Stimulated activated memory B cell treated with anti-CD40 and anti-IgM and Interleukin-4, amounts not matched to agents 10 μg/mL and 1 μg/mL and 100 μg/mL, for 72 hours (primary cell): ENCODE data around the gene CFAP126.
"Not testable (repeated sequence)": the region's sequence is repeated elsewhere in the genome, so short reads cannot be mapped to it uniquely, and the experiment has no call there.

Experiments
- ATAC-seq: fragments of 150-1000 bp; cut with Tn5 transposase; 2 replicates; pipeline ENCODE4 v1.10.0; 2021
- H3K27ac Mint-ChIP-seq: one replicate; pipeline ENCODE4 v1.8.0; 2022; ENCODE audit warnings: mild to moderate bottlenecking, mixed read lengths
- H3K27me3 Mint-ChIP-seq: one replicate; pipeline ENCODE4 v1.8.0; 2022; ENCODE audit warnings: mixed read lengths
- H3K36me3 Mint-ChIP-seq: one replicate; pipeline ENCODE4 v1.8.0; 2022; ENCODE audit warnings: mixed read lengths
- H3K4me1 Mint-ChIP-seq: one replicate; pipeline ENCODE4 v1.8.0; 2022; ENCODE audit warnings: mixed read lengths
- H3K4me3 Mint-ChIP-seq: one replicate; pipeline ENCODE4 v1.8.0; 2022; ENCODE audit warnings: mild to moderate bottlenecking, moderate library complexity, mixed read lengths
- H3K9me3 Mint-ChIP-seq: one replicate; pipeline ENCODE4 v1.8.0; 2022; ENCODE audit warnings: mixed read lengths

Gene CFAP126

DNA sequence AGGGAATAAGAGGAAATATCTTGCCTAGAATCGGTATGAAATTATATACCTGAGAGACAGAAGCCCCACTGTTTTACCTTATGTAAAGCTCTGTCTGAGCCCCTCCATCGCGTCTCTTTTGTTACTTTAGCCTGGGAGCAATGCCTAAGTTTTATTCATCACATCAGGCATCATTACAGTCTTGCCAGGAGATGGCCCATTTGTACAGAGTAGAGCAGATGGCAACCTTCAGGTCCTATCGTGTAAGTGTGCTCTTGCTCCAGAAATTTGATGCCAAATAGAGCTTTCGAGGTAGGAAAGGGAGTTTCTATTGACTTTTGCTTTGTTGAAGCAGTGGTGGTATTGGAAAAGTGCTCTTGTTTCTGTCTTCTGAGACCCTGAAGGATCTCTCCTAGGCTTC is 24.9 kb downstream of the CFAP126 start:
- Mint-ChIP-seq H3K27me3 (no peaks in the 10 kb centered on the region), H3K36me3 (peaks cover 62% of the 10 kb centered on the region), H3K27ac (no peak overlapping the region), H3K4me1 (peaks cover 6% of the 10 kb centered on the region), H3K9me3 (no peaks in the 10 kb centered on the region), H3K4me3 (no peak overlapping the region)
- no peak for ATAC-seq

DNA sequence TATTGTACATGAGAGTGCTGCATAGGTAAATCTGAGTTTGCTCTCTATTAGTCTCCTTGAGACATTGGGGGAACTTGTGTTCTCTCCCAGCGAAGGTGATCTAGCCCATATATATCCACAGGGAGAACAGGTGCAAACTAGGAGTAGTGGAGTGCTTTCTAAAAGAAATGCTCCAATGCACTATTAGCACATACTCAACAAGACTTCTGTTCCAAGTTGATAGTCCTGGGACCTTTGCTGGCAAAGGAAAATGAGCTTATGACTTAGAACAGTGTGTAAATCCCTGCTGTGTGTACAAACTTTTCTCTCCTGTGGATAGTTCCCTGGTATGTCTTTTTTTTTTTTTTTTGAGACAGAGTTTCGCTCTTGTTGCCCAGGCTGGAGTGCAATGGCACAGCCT is 25.5 kb downstream of the CFAP126 start:
- Mint-ChIP-seq H3K27me3 (no peaks in the 10 kb centered on the region), H3K27ac (no peak overlapping the region), H3K4me3 (no peak overlapping the region), H3K36me3 (peaks cover 66% of the 10 kb centered on the region), H3K4me1 (peaks cover 6% of the 10 kb centered on the region), H3K9me3 (no peaks in the 10 kb centered on the region)
- no peak for ATAC-seq

DNA sequence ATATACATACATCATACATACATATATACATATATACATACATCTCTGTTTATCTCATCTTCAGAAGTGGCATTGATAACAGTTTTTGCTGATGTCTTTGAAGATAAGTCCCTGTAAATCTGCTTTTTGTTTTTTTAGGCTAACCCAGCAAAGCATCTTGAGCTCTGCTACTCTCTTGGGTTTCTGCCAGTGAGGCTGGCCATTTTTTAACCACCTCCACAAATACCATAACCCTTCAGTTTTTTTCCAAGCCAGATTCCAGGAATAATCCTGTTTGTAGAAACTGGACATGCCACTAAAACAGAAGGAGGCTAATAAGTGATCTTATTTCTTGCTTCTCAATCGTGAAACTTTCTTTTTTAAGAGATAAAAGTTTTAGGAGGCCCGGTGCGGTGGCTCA is 31.9 kb downstream of the CFAP126 start:
- peaks cover 85% of the 10 kb centered on the region for H3K36me3 Mint-ChIP-seq
- H3K4me3 Mint-ChIP-seq = no peak overlapping the region
- no peaks in the 10 kb centered on the region for H3K27me3 Mint-ChIP-seq
- H3K4me1 Mint-ChIP-seq = no peaks in the 10 kb centered on the region
- H3K9me3 Mint-ChIP-seq = no peaks in the 10 kb centered on the region
- no peak overlapping the region for H3K27ac Mint-ChIP-seq
- no peak for ATAC-seq

DNA sequence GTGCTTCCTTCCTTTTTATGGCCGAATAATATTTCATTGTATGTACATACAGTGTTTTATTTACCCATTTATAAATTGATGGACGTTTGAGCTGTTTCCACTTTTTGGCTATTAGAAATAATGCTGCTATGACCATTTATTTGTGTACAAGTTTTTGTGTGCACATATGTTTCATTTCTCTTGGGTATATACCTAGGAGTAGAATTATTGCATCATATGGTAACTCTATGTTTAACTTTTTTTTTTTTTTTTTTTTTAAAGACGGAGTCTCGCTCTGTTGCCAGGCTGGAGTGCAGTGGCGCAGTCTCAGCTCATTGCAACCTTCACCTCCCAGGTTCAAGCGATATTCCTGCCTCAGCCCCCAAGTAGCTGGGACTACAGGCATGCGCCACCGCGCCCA is 34.5 kb downstream of the CFAP126 start:
- Mint-ChIP-seq H3K4me3 (no peak overlapping the region), H3K36me3 (peaks cover 84% of the 10 kb centered on the region), H3K27ac (no peak overlapping the region), H3K27me3 (no peaks in the 10 kb centered on the region), H3K4me1 (no peaks in the 10 kb centered on the region), H3K9me3 (no peaks in the 10 kb centered on the region)
- ATAC-seq = no peak

DNA sequence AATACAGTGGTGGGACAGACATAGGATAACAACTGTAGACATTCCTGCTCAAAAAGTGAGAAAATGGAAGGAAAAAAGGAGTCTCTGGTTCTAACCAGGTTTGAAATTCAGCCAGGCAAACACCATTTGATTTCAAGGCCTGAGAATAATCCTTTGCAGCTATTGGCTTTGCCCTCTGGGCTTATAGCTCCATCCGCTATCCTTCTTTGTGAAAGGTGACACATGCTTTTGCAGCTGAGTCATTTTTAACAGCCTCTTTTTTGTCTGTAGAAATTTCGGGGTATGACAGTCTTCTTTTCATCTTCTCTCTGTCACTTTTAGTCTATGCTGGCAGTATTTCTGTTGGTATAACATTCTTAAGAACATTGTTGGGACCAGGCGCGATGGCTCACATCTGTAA is 37.3 kb downstream of the CFAP126 start:
- H3K9me3 Mint-ChIP-seq = no peaks in the 10 kb centered on the region
- ATAC-seq = no peak
- no peaks in the 10 kb centered on the region for H3K27me3 Mint-ChIP-seq
- no peaks in the 10 kb centered on the region for H3K4me1 Mint-ChIP-seq
- no peak overlapping the region for H3K4me3 Mint-ChIP-seq
- H3K36me3 Mint-ChIP-seq = peaks cover 77% of the 10 kb centered on the region
- no peak overlapping the region for H3K27ac Mint-ChIP-seq

DNA sequence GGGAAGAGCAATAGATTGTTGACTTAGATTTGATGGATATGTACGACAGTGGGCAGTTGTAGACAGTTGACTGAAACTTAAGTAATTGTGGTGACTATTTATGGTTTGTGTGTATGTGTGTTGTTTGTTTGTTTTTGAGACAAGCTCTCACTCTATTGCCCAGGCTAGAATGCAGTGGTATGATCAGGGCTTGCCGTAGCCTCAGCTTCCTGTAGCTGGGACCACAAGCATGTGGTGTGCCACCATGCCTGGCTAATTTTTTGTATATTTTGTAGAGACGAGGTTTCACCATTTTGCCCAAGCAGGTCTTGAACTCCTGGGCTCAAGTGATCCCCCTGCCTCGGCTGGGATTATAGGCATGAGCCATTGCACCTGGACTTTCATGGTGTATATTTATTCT is 43.7 kb downstream of the CFAP126 start:
- ATAC-seq = no peak
- no peak overlapping the region for H3K4me3 Mint-ChIP-seq
- H3K4me1 Mint-ChIP-seq = no peaks in the 10 kb centered on the region
- H3K9me3 Mint-ChIP-seq = no peaks in the 10 kb centered on the region
- H3K27me3 Mint-ChIP-seq = no peaks in the 10 kb centered on the region
- H3K36me3 Mint-ChIP-seq = peaks cover 22% of the 10 kb centered on the region
- H3K27ac Mint-ChIP-seq = no peak overlapping the region

DNA sequence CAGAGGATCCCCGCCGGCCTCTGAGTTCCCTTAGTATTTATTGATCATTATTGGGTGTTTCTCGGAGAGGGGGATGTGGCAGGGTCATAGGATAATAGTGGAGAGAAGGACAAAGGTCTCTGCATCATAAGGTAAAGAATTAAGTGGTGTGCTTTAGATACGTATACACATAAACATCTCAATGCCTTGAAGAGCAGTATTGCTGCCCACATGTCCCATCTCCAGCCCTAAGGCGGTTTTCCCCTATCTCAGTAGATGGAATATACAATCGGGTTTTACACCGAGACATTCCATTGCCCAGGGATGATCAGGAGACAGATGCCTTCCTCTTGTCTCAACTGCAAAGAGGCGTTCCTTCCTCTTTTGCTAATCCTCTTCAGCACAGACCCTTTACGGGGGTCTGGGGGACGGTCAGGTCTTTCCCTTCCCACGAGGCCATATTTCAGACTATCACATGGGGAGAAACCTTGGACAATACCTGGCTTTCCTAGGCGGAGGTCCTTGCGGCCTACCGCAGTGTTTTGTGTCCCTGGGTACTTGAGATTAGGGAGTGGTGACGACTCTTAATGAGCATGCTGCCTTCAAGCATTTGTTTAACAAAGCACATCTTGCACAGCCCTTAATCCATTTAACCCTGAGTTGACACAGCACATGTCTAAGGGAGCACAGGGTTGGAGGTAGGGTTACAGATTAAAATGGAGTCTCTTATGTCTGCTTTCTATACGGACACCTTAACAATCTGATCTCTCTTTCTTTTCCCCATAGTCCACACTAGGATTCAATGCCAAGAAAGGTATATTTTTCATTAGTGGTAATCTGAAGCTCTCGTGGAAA is 51.6 kb downstream of the CFAP126 start:
- not testable (repeated sequence) for H3K9me3 Mint-ChIP-seq, H3K27ac Mint-ChIP-seq, ATAC-seq, H3K36me3 Mint-ChIP-seq, H3K4me3 Mint-ChIP-seq, H3K27me3 Mint-ChIP-seq
- H3K4me1 Mint-ChIP-seq = peaks cover 21% of the 10 kb centered on the region
